GM12865 (cell line): ENCODE measurements around the gene CCR5AS.

Experiments
- DNase-seq: peaks from one replicate; pipeline ENCODE4 v3.0.0; 2010; ENCODE audit warnings: low read depth
- H3K4me3 ChIP-seq: 2 replicates; pipeline ENCODE4 v1.5.1; 2011; ENCODE audit warnings: mild to moderate bottlenecking, low read depth, low read length, control low read depth
- CTCF ChIP-seq: IDR thresholded peaks from 2 replicates; pipeline ENCODE4 v1.5.1; 2011; ENCODE audit warnings: low read length, control low read depth, low read depth, inconsistent platforms; ENCODE audit not compliant: insufficient read depth; ENCODE audit errors: missing control alignments

CCR5AS gene

GRCh38 chr3:46365041-46365440 is 41.8 kb downstream of the CCR5AS start:
- H3K4me3 ChIP-seq, result no peak overlapping the region
- TF ChIP-seq CTCF, result no peak
- DNase-seq, result no peak

GRCh38 chr3:46361408-46362283 is 45.2 kb downstream of the CCR5AS start:
- no peak for TF ChIP-seq CTCF
- DNase-seq, result peak; percentile 14
- no peak overlapping the region for H3K4me3 ChIP-seq

GRCh38 chr3:46360907-46361306 is 46.0 kb downstream of the CCR5AS start:
- H3K4me3 ChIP-seq, result no peak overlapping the region
- no peak for TF ChIP-seq CTCF
- no peak for DNase-seq

GRCh38 chr3:46359733-46360493 is 47.0 kb downstream of the CCR5AS start:
- no peak for TF ChIP-seq CTCF
- DNase-seq, result peak; percentile 79

GRCh38 chr3:46358466-46358865 is 48.4 kb downstream of the CCR5AS start:
- TF ChIP-seq CTCF, result no peak
- no peak overlapping the region for H3K4me3 ChIP-seq
- DNase-seq, result no peak

More at GRCh38 chr3:46359733-46360493, 47.0 kb downstream of the CCR5AS start:
- no peak overlapping the region for H3K4me3 ChIP-seq

GRCh38 chr3:46356909-46357308 is 50.0 kb downstream of the CCR5AS start:
- DNase-seq, result no peak
- no peak overlapping the region for H3K4me3 ChIP-seq
- TF ChIP-seq CTCF, result no peak

- DNase-seq, result no peak
- no peak for TF ChIP-seq CTCF
- no peak overlapping the region for H3K4me3 ChIP-seq
These were observed 50.6 kb downstream of the CCR5AS start for GRCh38 chr3:46356276-46356675.
